ENCODE data around the gene PRR11. TPM values are rescaled to one million over a fixed set of nuclear protein-coding genes. Genes with fewer than 3 reads are reported as not detected.
"Not testable (repeated sequence)": the region's sequence is repeated elsewhere in the genome, so short reads cannot be mapped to it uniquely, and the experiment has no call there.

Gene PRR11
- total RNA-seq, 1 donor from 2014 or later: 15.2 TPM

DNA sequence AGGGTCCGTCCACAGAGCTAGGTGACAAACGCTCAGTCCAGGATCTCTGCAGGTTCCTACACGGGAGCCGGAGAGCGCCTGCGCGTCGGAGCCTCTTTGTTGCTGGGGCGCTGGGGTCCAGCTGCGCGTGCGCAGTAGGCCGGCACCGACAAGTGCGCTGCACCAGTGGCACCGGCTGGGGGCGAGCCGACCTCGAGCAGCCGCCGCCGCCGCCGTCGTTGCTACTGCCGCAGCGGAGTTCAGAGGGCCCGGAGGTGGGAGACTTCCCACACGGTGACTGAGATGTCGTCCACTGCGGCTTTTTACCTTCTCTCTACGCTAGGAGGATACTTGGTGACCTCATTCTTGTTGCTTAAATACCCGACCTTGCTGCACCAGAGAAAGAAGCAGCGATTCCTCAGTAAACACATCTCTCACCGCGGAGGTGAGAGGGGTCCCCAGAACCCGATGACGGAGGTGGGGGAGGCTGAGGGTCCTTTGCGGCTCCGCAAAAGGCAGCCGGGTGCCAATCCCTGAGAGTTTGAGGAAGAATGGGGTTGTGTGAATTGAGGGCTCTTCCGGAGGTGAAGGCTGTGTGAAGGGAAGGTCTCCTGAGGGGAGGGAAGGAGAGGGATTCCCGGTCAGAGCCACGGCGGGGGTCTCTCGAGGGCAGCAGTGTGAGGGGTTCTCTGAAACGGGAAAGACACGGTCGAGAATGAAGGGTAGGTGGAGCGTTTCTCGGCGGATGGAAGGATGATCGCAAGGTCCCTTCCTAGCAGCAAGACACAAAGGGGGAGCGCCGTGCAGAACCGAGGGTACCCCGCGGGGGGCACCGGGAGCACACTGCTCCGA lies 65.0 kb downstream of the PRR11 start, which contains the start of gene GDPD1:
GDPD1 (plus strand) TSS at position 184 of the 831 bp plus-strand sequence; CDS start at position 283, 99 bp downstream.
- Mint-ChIP-seq H3K9me3 (no peaks in the 10 kb centered on the region), H3K36me3 (no peaks in the 10 kb centered on the region), H3K27ac (peak within 1 kb of the TSS; percentile 95), H3K4me3 (peak within 1 kb of the TSS; percentile 99), H3K27me3 (ENCODE audit: low read depth) (no peaks in the 10 kb centered on the region), H3K4me1 (peaks cover 12% of the 10 kb centered on the region)
- TF ChIP-seq, protein P1, sequence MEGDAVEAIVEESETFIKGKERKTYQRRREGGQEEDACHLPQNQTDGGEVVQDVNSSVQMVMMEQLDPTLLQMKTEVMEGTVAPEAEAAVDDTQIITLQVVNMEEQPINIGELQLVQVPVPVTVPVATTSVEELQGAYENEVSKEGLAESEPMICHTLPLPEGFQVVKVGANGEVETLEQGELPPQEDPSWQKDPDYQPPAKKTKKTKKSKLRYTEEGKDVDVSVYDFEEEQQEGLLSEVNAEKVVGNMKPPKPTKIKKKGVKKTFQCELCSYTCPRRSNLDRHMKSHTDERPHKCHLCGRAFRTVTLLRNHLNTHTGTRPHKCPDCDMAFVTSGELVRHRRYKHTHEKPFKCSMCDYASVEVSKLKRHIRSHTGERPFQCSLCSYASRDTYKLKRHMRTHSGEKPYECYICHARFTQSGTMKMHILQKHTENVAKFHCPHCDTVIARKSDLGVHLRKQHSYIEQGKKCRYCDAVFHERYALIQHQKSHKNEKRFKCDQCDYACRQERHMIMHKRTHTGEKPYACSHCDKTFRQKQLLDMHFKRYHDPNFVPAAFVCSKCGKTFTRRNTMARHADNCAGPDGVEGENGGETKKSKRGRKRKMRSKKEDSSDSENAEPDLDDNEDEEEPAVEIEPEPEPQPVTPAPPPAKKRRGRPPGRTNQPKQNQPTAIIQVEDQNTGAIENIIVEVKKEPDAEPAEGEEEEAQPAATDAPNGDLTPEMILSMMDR (IDR thresholded peaks at IDR 0.05; ENCODE audit: unreplicated experiment): peak; percentile 61
- peak; percentile 96 to 98 for DNase-seq (ENCODE audit: low spot score in 2 of 2, unreplicated experiment in 2 of 2)

DNA sequence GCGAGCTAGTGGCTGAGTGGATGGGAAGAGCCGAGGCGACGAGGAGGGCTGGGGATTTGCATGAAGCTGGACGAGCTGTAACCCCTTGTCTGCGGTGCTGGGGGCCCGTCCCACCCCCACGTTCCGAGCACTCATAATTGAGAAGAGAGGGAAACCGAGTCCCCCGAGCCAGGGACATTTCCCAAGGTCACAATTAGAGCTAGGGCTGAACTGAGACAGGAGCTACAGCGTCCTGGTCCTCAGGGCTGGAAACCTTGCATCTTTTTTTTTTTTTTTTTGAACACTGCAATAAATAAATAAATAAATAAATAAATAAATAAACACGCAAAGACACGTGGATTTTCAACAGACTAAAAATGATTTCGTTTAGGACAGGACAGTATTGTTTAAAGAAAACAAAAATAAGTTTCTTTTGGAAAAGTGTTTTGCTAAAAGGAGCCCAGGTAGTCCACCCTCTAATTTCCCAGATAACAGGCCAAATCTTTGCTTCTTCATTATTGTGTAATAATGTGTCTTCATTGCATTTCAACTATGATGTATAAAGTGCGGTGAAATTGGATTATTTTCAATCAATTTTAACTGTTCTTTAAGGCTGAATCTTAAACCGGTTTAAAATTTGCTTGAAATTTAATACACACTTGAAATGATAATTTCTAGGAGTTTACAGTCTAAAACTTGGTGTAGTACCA lies 65.8 kb downstream of the PRR11 start:
- Mint-ChIP-seq H3K4me1 (peaks cover 12% of the 10 kb centered on the region), H3K4me3 (peak overlapping the region; percentile 99), H3K27ac (peak overlapping the region; percentile 95), H3K36me3 (no peaks in the 10 kb centered on the region), H3K9me3 (no peaks in the 10 kb centered on the region), H3K27me3 (ENCODE audit: low read depth) (no peaks in the 10 kb centered on the region)
- no peak for DNase-seq (ENCODE audit: low spot score in 2 of 2, unreplicated experiment in 2 of 2)
- TF ChIP-seq, protein P1 (IDR thresholded peaks at IDR 0.05; ENCODE audit: unreplicated experiment): no peak

DNA sequence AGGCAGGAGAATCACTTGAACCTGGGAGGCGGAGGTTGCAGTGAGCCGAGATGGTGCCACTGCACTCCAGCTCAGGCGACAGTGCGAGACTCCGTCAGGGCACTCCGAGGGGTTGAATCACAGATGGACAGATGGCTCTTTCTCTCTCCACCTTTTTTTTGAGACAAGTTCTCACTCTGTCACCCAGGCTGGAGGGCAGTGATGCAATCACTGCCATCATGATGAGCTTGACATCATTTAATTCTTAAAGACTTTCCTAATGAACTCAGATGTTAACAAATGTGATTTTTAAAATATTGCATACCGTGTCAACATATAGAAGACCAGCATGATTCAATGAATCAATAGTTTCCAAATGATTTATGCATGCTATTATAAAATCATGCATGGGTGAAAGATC lies 68.3 kb downstream of the PRR11 start:
- Mint-ChIP-seq H3K27ac (no peak overlapping the region), H3K9me3 (no peaks in the 10 kb centered on the region), H3K4me3 (no peak overlapping the region), H3K27me3 (ENCODE audit: low read depth) (no peaks in the 10 kb centered on the region), H3K36me3 (no peaks in the 10 kb centered on the region), H3K4me1 (peaks cover 12% of the 10 kb centered on the region)
- TF ChIP-seq, protein P1 (IDR thresholded peaks at IDR 0.05; ENCODE audit: unreplicated experiment): no peak
- no peak for DNase-seq (ENCODE audit: low spot score in 2 of 2, unreplicated experiment in 2 of 2)

DNA sequence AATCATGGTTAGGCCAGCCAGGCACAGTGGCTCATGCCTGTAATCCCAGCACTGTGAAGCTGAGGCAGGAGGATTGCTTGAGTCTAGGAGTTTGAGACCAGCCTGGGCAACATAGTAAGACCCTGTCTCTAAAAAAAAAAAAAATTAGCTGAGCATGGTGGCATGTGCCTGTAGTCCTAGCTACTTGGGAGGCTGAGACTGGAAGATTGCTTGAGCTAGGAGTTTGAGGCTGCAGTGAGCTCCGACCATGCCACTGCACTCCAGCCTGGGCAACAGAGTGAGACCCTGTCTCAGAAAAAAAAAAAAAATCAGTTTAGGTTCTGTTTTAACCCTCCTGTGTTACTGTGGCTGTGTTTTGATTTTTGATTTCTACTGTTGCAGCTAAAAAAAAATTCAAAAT lies 73.0 kb downstream of the PRR11 start:
- not testable (repeated sequence) for H3K27ac Mint-ChIP-seq

DNA sequence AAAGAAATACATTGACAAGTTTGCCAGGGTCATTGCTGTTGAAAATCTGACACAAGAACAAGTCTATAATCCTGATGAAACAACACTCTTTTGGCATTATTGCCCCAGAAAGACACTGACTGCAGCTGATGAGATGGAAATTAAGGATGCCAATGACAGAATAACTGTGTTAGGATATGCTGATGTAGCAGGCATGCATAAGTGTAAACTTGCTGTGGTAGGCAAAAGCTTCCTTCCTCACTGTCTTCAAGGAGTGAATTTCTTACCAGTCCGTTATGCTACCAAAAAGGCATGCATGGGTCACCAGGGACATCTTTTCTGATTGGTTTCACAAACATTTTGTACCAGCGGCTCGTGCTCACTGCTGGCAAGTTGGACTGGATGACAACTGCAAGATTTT lies 75.2 kb downstream of the PRR11 start:
- no peak overlapping the region for H3K4me3 Mint-ChIP-seq
- DNase-seq (ENCODE audit: low spot score in 2 of 2, unreplicated experiment in 2 of 2): no peak

More for the DNA sequence above, 73.0 kb downstream of the PRR11 start:
- H3K9me3 Mint-ChIP-seq; H3K4me3 Mint-ChIP-seq; H3K27me3 Mint-ChIP-seq (ENCODE audit: low read depth); H3K4me1 Mint-ChIP-seq; H3K36me3 Mint-ChIP-seq; DNase-seq (ENCODE audit: low spot score in 2 of 2, unreplicated experiment in 2 of 2): not testable (repeated sequence)

More for the DNA sequence above, 75.2 kb downstream of the PRR11 start:
- Mint-ChIP-seq H3K9me3 (no peaks in the 10 kb centered on the region), H3K27me3 (ENCODE audit: low read depth) (no peaks in the 10 kb centered on the region), H3K27ac (no peak overlapping the region), H3K36me3 (no peaks in the 10 kb centered on the region), H3K4me1 (no peaks in the 10 kb centered on the region)
- TF ChIP-seq, protein P1 (IDR thresholded peaks at IDR 0.05; ENCODE audit: unreplicated experiment): no peak

All from mesothelial cell of epicardium (in vitro differentiated cells).